ENCODE results near the gene ZFAND2A.

- TF ChIP-seq EZH2 (IDR thresholded peaks at IDR 0.05; ENCODE audit: insufficient read depth, poor library complexity, severe bottlenecking) (no peak), EZH2phosphoT487 (IDR thresholded peaks at IDR 0.05; ENCODE audit: insufficient read depth, low read depth) (no peak)
Measured at GRCh38 chr7:1158203-1159126, 1.5 kb downstream of the ZFAND2A start.
